Medulla oblongata (tissue), 1 donor: ENCODE measurements around the gene ASF1A.
A peak's percentile ranks its signal among the peaks of the same experiment; 100 is the strongest.

Experiments used
- DNase-seq: peaks from one replicate; pipeline ENCODE4 v3.0.0-alpha.2; 2015; ENCODE audit errors: extremely low spot score

ASF1A gene

GRCh38 chr6:118913161-118913560, 19.2 kb downstream of the ASF1A start:
- DNase-seq = no peak

GRCh38 chr6:118914598-118914997, 20.6 kb downstream of the ASF1A start:
- DNase-seq = no peak

- no peak for DNase-seq
Measured at GRCh38 chr6:118917546-118918328, 23.8 kb downstream of the ASF1A start.

- DNase-seq = no peak
Measured at GRCh38 chr6:118918329-118918725, 24.4 kb downstream of the ASF1A start.

GRCh38 chr6:118921084-118921483, 27.1 kb downstream of the ASF1A start:
- no peak for DNase-seq

GRCh38 chr6:118923035-118923434, 29.1 kb downstream of the ASF1A start:
- DNase-seq = no peak

GRCh38 chr6:118930680-118931079, 36.7 kb downstream of the ASF1A start:
- no peak for DNase-seq

GRCh38 chr6:118931436-118931835, 37.5 kb downstream of the ASF1A start:
- DNase-seq = no peak

- DNase-seq = no peak
Measured at GRCh38 chr6:118932421-118932820, 38.5 kb downstream of the ASF1A start.

GRCh38 chr6:118933855-118934460, 40.0 kb downstream of the ASF1A start:
- no peak for DNase-seq

GRCh38 chr6:118934461-118935330, 40.7 kb downstream of the ASF1A start, which contains the start of gene MCM9:
MCM9 (minus strand) TSS chr6:118935159; CDS start chr6:118931723, 3,436 bp downstream.
- DNase-seq = peak; percentile 91

- no peak for DNase-seq
Measured at GRCh38 chr6:118935331-118935668, 41.3 kb downstream of the ASF1A start.

- DNase-seq = no peak
Measured at GRCh38 chr6:118935978-118936703, 42.2 kb downstream of the ASF1A start.

GRCh38 chr6:118939683-118940082, 45.7 kb downstream of the ASF1A start:
- peak; percentile 63 for DNase-seq

GRCh38 chr6:118940770-118941169, 46.8 kb downstream of the ASF1A start:
- DNase-seq = no peak

GRCh38 chr6:118945217-118945616, 51.3 kb downstream of the ASF1A start:
- DNase-seq = no peak

- no peak for DNase-seq
Measured at GRCh38 chr6:118952683-118953082, 58.7 kb downstream of the ASF1A start.

- no peak for DNase-seq
Measured at GRCh38 chr6:118953391-118953790, 59.4 kb downstream of the ASF1A start.
